ENCODE results near the gene A3GALT2.

DNA sequence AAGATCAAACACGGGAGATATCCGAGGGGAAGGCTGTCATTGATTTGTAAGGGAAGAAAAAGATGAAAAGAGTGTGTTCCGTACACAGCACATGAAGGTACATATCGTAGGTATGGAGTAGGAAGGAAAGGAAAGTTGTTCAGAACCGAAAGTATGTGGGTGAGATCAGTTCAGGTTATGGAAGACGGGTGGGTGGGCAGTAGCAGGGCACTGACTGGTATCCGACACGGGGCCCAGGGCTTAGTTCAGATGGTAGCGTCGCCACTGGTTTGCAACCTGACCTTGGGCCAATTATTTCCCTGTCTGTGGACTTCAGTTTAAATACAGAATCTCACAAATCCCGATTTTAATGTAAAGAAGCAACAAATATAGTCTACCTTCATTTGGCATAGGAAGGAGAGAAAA is 27.8 kb upstream of the A3GALT2 start:
- no peak for TF ChIP-seq NFE2 (IDR thresholded peaks at IDR 0.05; ENCODE audit: low read depth)
- TF ChIP-seq NELFE (IDR thresholded peaks at IDR 0.05; ENCODE audit: insufficient read depth, insufficient read length), result no peak
- no peak for TF ChIP-seq ZNF668 (CRISPR knock-in tag; IDR thresholded peaks at IDR 0.05)
- no peak for TF ChIP-seq PRPF4 (IDR thresholded peaks at IDR 0.05; ENCODE audit: insufficient read depth, low read depth, low read length, poor library complexity, severe bottlenecking)
- TF ChIP-seq, protein P1, sequence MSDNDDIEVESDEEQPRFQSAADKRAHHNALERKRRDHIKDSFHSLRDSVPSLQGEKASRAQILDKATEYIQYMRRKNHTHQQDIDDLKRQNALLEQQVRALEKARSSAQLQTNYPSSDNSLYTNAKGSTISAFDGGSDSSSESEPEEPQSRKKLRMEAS (CRISPR knock-in tag; IDR thresholded peaks at IDR 0.05), result no peak
- no peak for TF ChIP-seq CC2D1A (IDR thresholded peaks at IDR 0.05)
- TF ChIP-seq, protein P2, sequence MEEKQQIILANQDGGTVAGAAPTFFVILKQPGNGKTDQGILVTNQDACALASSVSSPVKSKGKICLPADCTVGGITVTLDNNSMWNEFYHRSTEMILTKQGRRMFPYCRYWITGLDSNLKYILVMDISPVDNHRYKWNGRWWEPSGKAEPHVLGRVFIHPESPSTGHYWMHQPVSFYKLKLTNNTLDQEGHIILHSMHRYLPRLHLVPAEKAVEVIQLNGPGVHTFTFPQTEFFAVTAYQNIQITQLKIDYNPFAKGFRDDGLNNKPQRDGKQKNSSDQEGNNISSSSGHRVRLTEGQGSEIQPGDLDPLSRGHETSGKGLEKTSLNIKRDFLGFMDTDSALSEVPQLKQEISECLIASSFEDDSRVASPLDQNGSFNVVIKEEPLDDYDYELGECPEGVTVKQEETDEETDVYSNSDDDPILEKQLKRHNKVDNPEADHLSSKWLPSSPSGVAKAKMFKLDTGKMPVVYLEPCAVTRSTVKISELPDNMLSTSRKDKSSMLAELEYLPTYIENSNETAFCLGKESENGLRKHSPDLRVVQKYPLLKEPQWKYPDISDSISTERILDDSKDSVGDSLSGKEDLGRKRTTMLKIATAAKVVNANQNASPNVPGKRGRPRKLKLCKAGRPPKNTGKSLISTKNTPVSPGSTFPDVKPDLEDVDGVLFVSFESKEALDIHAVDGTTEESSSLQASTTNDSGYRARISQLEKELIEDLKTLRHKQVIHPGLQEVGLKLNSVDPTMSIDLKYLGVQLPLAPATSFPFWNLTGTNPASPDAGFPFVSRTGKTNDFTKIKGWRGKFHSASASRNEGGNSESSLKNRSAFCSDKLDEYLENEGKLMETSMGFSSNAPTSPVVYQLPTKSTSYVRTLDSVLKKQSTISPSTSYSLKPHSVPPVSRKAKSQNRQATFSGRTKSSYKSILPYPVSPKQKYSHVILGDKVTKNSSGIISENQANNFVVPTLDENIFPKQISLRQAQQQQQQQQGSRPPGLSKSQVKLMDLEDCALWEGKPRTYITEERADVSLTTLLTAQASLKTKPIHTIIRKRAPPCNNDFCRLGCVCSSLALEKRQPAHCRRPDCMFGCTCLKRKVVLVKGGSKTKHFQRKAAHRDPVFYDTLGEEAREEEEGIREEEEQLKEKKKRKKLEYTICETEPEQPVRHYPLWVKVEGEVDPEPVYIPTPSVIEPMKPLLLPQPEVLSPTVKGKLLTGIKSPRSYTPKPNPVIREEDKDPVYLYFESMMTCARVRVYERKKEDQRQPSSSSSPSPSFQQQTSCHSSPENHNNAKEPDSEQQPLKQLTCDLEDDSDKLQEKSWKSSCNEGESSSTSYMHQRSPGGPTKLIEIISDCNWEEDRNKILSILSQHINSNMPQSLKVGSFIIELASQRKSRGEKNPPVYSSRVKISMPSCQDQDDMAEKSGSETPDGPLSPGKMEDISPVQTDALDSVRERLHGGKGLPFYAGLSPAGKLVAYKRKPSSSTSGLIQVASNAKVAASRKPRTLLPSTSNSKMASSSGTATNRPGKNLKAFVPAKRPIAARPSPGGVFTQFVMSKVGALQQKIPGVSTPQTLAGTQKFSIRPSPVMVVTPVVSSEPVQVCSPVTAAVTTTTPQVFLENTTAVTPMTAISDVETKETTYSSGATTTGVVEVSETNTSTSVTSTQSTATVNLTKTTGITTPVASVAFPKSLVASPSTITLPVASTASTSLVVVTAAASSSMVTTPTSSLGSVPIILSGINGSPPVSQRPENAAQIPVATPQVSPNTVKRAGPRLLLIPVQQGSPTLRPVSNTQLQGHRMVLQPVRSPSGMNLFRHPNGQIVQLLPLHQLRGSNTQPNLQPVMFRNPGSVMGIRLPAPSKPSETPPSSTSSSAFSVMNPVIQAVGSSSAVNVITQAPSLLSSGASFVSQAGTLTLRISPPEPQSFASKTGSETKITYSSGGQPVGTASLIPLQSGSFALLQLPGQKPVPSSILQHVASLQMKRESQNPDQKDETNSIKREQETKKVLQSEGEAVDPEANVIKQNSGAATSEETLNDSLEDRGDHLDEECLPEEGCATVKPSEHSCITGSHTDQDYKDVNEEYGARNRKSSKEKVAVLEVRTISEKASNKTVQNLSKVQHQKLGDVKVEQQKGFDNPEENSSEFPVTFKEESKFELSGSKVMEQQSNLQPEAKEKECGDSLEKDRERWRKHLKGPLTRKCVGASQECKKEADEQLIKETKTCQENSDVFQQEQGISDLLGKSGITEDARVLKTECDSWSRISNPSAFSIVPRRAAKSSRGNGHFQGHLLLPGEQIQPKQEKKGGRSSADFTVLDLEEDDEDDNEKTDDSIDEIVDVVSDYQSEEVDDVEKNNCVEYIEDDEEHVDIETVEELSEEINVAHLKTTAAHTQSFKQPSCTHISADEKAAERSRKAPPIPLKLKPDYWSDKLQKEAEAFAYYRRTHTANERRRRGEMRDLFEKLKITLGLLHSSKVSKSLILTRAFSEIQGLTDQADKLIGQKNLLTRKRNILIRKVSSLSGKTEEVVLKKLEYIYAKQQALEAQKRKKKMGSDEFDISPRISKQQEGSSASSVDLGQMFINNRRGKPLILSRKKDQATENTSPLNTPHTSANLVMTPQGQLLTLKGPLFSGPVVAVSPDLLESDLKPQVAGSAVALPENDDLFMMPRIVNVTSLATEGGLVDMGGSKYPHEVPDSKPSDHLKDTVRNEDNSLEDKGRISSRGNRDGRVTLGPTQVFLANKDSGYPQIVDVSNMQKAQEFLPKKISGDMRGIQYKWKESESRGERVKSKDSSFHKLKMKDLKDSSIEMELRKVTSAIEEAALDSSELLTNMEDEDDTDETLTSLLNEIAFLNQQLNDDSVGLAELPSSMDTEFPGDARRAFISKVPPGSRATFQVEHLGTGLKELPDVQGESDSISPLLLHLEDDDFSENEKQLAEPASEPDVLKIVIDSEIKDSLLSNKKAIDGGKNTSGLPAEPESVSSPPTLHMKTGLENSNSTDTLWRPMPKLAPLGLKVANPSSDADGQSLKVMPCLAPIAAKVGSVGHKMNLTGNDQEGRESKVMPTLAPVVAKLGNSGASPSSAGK (IDR thresholded peaks at IDR 0.05), result no peak
- no peak for TF ChIP-seq PHF8 (IDR thresholded peaks at IDR 0.05; ENCODE audit: borderline replicate concordance, low read length)
- no peak for TF ChIP-seq BHLHE40 (IDR thresholded peaks at IDR 0.05; ENCODE audit: low read length)
- TF ChIP-seq U2AF1 (optimal IDR thresholded peaks at IDR 0.05; ENCODE audit: low read depth, low read length), result no peak
- TF ChIP-seq CHD2 (IDR thresholded peaks at IDR 0.05; ENCODE audit: low read depth, low read length), result no peak
